PC-3 (cell line): ENCODE results near the gene CIZ1.

Experiments used
- EZH2 ChIP-seq: fragments of 300-600 bp; sonication (generic); IDR thresholded peaks from one replicate; pipeline ENCODE4 v1.6.1; 2017; ENCODE audit warnings: antibody characterized with exemption, mild to moderate bottlenecking, low read length; ENCODE audit not compliant: unreplicated experiment
- EZH2phosphoT487 ChIP-seq: fragments of 300-600 bp; sonication (generic); IDR thresholded peaks from 2 replicates; pipeline ENCODE4 v1.6.1; 2018; ENCODE audit warnings: mild to moderate bottlenecking, antibody characterized with exemption, low read length, borderline replicate concordance
- TF ChIP-seq, protein P1 (sequence below): fragments of 300-600 bp; sonication (generic); conservative IDR thresholded peaks from 2 replicates; pipeline ENCODE4 v1.5.1; 2017; ENCODE audit warnings: antibody characterized with exemption, low read depth, mild to moderate bottlenecking, low read length

DNA sequence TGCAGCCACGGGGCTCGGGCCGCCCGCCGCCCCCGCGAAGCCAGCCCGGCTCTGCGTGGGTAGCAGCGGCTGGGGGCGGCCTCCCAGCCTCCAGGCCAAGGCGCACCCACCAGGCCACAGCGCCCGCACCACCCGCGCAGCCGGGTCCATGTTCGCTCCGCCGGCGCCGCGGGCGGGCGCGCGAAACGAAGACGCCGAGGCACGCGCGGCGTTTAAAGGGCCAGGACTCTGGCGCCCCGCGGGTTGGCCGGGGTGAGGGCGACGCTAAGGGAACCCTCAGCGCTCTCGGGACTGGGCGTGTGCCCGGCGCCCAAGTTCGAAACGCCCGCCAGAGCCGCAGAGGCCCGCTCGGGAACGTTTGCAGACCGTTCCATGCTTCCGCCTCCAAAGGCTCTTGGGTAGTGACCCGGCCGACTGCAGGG, 63.8 kb downstream of the CIZ1 start, which contains the start of gene PTGES2:
- no peak for TF ChIP-seq EZH2phosphoT487
- TF ChIP-seq, protein P1, sequence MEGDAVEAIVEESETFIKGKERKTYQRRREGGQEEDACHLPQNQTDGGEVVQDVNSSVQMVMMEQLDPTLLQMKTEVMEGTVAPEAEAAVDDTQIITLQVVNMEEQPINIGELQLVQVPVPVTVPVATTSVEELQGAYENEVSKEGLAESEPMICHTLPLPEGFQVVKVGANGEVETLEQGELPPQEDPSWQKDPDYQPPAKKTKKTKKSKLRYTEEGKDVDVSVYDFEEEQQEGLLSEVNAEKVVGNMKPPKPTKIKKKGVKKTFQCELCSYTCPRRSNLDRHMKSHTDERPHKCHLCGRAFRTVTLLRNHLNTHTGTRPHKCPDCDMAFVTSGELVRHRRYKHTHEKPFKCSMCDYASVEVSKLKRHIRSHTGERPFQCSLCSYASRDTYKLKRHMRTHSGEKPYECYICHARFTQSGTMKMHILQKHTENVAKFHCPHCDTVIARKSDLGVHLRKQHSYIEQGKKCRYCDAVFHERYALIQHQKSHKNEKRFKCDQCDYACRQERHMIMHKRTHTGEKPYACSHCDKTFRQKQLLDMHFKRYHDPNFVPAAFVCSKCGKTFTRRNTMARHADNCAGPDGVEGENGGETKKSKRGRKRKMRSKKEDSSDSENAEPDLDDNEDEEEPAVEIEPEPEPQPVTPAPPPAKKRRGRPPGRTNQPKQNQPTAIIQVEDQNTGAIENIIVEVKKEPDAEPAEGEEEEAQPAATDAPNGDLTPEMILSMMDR: no peak
- TF ChIP-seq EZH2: no peak
